ENCODE data around the gene KEAP1.

- TF ChIP-seq CTCF (IDR thresholded peaks at IDR 0.05; ENCODE audit: low read depth, low read length) (no peak), POLR2A (IDR thresholded peaks at IDR 0.05; ENCODE audit: extremely low read depth, insufficient read length) (no peak), MYC (IDR thresholded peaks at IDR 0.05; ENCODE audit: low read depth, low read length) (no peak), MAX (IDR thresholded peaks at IDR 0.05; ENCODE audit: low read depth, low read length) (no peak)
Observed at GRCh38 chr19:10550336-10550735, 47.2 kb upstream of the KEAP1 start.

Data from NB4 (cell line).